Measurements from ENCODE around the gene DRD3.

GRCh38 chr3:114152519-114153151 is 26.2 kb downstream of the DRD3 start:
- TF ChIP-seq POLR2A (IDR thresholded peaks at IDR 0.05) (no peak), CTCF (IDR thresholded peaks at IDR 0.05) (peak; percentile 76 to 95 (median 86))

Data from body of pancreas (tissue), 4 donors.